ENCODE data around the gene SP6. TPM values are rescaled to one million over a fixed set of nuclear protein-coding genes. Genes with fewer than 3 reads are reported as not detected.

Gene SP6
- total and polyA plus RNA-seq, 4 donors: 0.03 to 0.09 (median 0.06) TPM

- H3K4me3 ChIP-seq (ENCODE audit: low read depth in 1 of 3, low read length in 3 of 3): no peak overlapping the region
- 95% methylated on average over 22 of the region's 22 CpGs for WGBS
- H3K9me3 ChIP-seq (ENCODE audit: control insufficient read depth in 4 of 4, low read length in 3 of 4): no peaks in the 10 kb centered on the region
- H3K36me3 ChIP-seq (ENCODE audit: control insufficient read depth in 4 of 4, insufficient read depth in 3 of 4, low read depth in 1 of 4, low read length in 3 of 4): peaks cover 0 to 6% (median 1%) of the 10 kb centered on the region in 4 donors
- H3K27ac ChIP-seq (ENCODE audit: low read depth in 1 of 2, low read length in 2 of 2): no peak overlapping the region
- DNase-seq (ENCODE audit: low spot score): no peak
- no peak for TF ChIP-seq JUND (IDR thresholded peaks at IDR 0.05)
- TF ChIP-seq HNF4G (IDR thresholded peaks at IDR 0.05): no peak
- no peak for TF ChIP-seq ATF3 (IDR thresholded peaks at IDR 0.05)
- no peak for TF ChIP-seq EGR1 (IDR thresholded peaks at IDR 0.05; ENCODE audit: low read depth in 2 of 2)
- no peak for TF ChIP-seq NR2F2 (IDR thresholded peaks at IDR 0.05)
- TF ChIP-seq CTCF (IDR thresholded peaks at IDR 0.05; ENCODE audit: low read depth, low read length, missing input control): no peak
- TF ChIP-seq MAX (IDR thresholded peaks at IDR 0.05): no peak
- no peak for TF ChIP-seq GABPA (IDR thresholded peaks at IDR 0.05 in 1 of 2, conservative IDR thresholded peaks at IDR 0.05 in 1 of 2)
- TF ChIP-seq YY1 (IDR thresholded peaks at IDR 0.05): no peak
- no peak for TF ChIP-seq ZBTB33 (IDR thresholded peaks at IDR 0.05)
- TF ChIP-seq FOXA2 (IDR thresholded peaks at IDR 0.05): no peak
- no peak for TF ChIP-seq REST (IDR thresholded peaks at IDR 0.05)
- no peak for TF ChIP-seq HNF4A (conservative IDR thresholded peaks at IDR 0.05)
- TF ChIP-seq TAF1 (conservative IDR thresholded peaks at IDR 0.05): no peak
- TF ChIP-seq FOXA1 (IDR thresholded peaks at IDR 0.05): no peak
- no peak for TF ChIP-seq SP1 (IDR thresholded peaks at IDR 0.05)
- no peak for TF ChIP-seq RXRA (IDR thresholded peaks at IDR 0.05)
- TF ChIP-seq RAD21 (IDR thresholded peaks at IDR 0.05): no peak
- no peaks in the 10 kb centered on the region for H3K27me3 ChIP-seq (ENCODE audit: control insufficient read depth in 4 of 4, insufficient read depth in 4 of 4, low read length in 3 of 4)
- no peaks in the 10 kb centered on the region for H3K4me1 ChIP-seq (ENCODE audit: control insufficient read depth in 4 of 4, insufficient read depth in 4 of 4, low read length in 3 of 4)
- no peak overlapping the region for H3K9ac ChIP-seq (ENCODE audit: low read depth in 1 of 2, low read length in 2 of 2)
These were observed 42.0 kb downstream of the SP6 start for GRCh38 chr17:47808830-47809480.

Data from liver (tissue), 9 donors.